GM12878 (cell line): ENCODE measurements around the gene LRFN2.

Experiments used
- BACH1 ChIP-seq: fragments of 450-650 bp; IDR thresholded peaks from 2 replicates; pipeline ENCODE4 v1.6.1; 2017; ENCODE audit warnings: mild to moderate bottlenecking, borderline replicate concordance
- CEBPB ChIP-seq, 2 experiments: fragments of 150-350 bp in 1 of 2; IDR thresholded peaks; 2 replicates each; pipeline ENCODE4 v1.6.1; 2012 to 2014; ENCODE audit warnings: low read depth in 2 of 2, low read length in 2 of 2, borderline replicate concordance in 1 of 2, inconsistent platforms in 1 of 2
- CTCF ChIP-seq, 3 experiments: IDR thresholded peaks in 2 of 3; conservative IDR thresholded peaks in 1 of 3; 2 replicates each; pipeline ENCODE4 v1.5.1; 2011; ENCODE audit warnings: low read depth in 3 of 3, low read length in 3 of 3, mild to moderate bottlenecking in 3 of 3, control low read depth in 2 of 3, moderate library complexity in 2 of 3, inconsistent platforms in 1 of 3, mixed read lengths in 1 of 3; ENCODE audit not compliant: control insufficient read depth in 2 of 3, insufficient read depth in 1 of 3; ENCODE audit errors: extremely low read depth in 1 of 3
- IRF3 ChIP-seq: fragments of 450-650 bp; IDR thresholded peaks from 2 replicates; pipeline ENCODE4 v1.6.1; 2014; ENCODE audit warnings: mild to moderate bottlenecking
- MAX ChIP-seq: IDR thresholded peaks from 2 replicates; pipeline ENCODE4 v1.6.1; 2012; ENCODE audit warnings: low read depth, low read length, improper control_type of control experiment
- SREBF2 ChIP-seq: IDR thresholded peaks from 2 replicates; pipeline ENCODE4 v1.6.1; 2012; ENCODE audit warnings: mild to moderate bottlenecking, low read length

- no peak for TF ChIP-seq CTCF (IDR thresholded peaks at IDR 0.05 in 2 of 3, conservative IDR thresholded peaks at IDR 0.05 in 1 of 3; ENCODE audit: control insufficient read depth in 2 of 3, extremely low read depth in 1 of 3, insufficient read depth in 1 of 3, low read depth in 3 of 3, low read length in 3 of 3)
- no peak for TF ChIP-seq CEBPB (IDR thresholded peaks at IDR 0.05; ENCODE audit: borderline replicate concordance in 1 of 2, low read depth in 2 of 2, low read length in 2 of 2)
- no peak for TF ChIP-seq SREBF2
- TF ChIP-seq BACH1 = no peak
- TF ChIP-seq IRF3 = no peak
- TF ChIP-seq MAX = no peak
Measured at GRCh38 chr6:40413239-40413638, 173.9 kb downstream of the LRFN2 start.
